Renal cortex interstitium (tissue), 11 donors: Measurements from ENCODE around the gene GAS2L1. TPM values are rescaled to one million over a fixed set of nuclear protein-coding genes. Genes with fewer than 3 reads are reported as not detected.

ENCODE experiments used
- DNase-seq, 11 donors: peaks; one replicate each; pipeline ENCODE4 v3.0.0-alpha.2; 2013; ENCODE audit warnings: low read depth in 9 of 11, low spot score in 4 of 11; ENCODE audit errors: extremely low read depth in 1 of 11
- polyA plus RNA-seq, 3 donors: library from polyadenylated mRNA; unstranded; fragments of 120-200 nt; gene quantifications; one replicate each; pipeline ENCODE4 v1.2.1, GENCODE V29; 2013; ENCODE audit not compliant: insufficient read length in 3 of 3

GAS2L1 gene
- polyA plus RNA-seq, 3 donors, result 5.5 to 9.1 (median 7.3) TPM

DNA sequence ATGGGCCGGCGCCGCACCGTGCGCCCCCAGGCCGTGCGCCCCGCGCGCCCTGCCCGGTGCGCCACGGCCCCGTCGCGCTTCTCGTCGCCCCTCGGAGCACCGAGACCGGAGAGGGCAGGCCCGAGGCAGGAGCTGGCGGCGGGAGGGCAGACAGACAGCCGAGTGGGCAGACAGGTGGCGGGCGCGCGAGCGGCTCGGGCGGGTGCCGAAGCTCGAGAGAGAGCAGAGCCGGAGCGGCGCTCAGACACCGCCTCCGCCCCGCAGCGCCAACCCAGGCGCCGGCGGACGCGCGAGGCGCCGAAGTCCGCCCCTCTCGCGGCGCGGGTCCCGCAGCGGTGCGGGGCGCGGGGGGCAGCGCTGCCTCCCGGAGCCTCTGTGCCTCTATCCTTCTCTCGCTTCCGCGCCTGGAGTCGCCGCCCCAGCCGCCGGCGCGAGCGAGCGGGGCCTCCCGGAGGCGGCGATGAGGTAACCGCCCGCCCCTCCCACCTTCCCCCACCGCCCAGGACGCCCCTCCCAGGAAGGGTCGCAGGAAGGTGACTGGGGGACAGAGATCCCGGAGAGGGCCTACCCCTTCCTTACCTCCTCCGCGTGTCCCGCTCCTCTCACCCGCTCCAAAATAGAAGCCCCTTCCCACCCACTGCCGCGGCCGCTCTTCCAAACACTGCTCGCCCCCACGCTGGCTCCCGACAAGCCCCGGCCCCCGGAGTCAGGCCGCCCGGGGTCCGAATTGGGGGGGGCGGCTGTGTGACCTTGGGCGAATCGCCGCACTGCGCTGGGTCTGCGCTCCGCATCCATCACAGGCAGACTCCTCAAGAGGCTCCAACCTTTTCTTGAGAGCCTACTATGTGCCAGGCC, 9.1 kb downstream of the GAS2L1 start, which contains the start of gene RASL10A:
TSS of gene RASL10A (minus strand) at position 412 of the 855 bp plus-strand sequence. CDS start 451 bp downstream, outside the sequence.
- no peak for DNase-seq

DNA sequence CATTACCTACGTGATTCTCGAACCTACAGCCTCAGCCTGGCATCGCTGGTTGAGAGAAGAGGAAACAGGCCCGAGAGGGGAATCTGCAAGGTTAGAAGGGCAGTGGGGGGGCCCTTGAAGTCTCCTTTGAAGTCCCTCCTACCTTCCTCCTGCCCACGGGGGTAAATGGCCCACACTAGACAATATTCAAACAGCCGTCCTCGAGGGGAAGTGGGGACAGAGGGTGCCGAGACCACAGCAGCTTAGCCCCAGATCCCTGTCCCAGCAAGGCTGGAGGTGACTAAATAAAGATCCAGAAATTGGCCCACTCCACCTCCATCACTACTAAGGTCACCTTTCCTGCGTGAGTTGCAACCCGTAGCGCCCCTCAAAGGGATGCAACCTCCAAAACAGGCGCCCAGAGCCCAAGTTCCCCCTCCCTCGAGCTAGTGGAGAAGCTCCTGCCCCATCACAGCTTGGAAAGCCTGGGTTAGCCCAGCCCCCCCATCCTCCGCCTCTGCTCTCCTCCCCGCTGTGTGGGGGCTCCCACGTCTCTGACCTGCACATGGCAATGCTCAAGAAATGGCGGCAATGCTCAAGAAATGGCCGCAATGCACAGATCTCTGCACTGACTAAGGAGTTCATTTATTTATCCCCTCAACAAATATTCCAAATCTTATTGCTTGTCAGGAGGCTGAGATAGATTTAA, 9.8 kb downstream of the GAS2L1 start:
- DNase-seq, result no peak

DNA sequence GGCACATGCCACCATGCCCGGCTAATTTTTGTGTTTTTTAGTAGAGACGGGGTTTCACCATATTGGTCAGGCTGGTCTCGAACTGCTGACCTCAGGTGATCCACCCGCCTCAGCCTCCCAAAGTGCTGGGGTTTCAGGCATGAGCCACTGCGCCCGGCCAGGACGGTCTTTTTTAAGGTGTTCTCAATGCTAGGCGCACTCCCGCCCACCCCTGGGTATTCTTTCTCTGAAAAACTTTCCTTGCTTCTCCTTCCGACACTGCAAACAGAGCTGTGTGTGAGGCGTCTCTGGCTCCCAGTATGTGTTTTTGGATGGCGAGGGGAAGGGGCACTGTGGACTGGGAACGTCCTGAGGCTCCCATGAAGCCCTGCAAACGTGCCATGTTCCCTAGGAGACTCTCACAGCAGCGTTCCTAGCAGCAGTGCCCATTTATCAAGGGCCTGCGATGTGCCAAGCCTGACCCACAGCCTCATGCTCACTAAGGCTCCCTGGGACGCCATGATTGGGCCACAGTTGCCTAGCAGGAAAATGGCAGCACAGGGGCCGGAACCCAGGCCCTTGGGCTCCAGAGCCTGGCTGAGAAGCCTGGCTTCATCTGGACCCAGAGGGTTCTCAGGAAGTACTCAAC, 11.5 kb downstream of the GAS2L1 start:
- no peak for DNase-seq

DNA sequence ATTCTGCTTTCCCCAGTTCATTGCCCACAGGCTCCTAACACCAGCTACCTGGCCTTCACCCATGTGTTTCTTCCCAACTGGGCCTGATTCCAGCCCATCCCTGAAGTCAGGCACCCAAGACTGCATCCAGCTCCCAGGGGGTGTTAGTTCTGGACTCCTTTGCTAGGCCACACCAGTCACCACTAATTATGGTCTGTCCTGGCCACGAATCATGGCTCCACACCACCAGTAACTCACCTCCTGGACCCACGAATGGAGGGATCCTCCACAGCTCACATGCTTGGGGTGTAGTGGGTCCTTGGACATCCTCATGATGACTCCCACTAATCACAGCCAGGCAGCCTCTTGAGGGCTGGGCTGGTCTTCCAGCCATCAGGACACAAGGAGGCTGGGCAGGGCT, 12.6 kb downstream of the GAS2L1 start:
- DNase-seq, result no peak

DNA sequence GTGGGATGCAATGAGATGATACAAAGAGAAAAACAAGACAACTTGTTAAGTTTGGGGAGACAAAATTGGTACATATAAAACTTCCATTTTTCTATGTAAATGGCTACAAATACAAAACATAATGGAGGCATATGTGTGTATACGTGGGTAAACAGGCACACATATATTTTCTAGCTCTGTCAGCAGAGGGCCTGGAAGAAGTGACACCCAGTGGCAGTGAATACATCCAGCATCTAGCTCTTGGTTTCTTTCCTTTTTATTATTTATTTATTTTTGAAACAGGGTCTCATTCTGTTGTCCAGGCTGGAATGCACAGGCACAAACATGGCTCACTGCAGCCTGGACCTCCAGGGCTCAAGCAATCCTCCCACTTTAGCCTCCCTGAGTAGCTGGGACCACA, 14.1 kb downstream of the GAS2L1 start:
- no peak for DNase-seq

DNA sequence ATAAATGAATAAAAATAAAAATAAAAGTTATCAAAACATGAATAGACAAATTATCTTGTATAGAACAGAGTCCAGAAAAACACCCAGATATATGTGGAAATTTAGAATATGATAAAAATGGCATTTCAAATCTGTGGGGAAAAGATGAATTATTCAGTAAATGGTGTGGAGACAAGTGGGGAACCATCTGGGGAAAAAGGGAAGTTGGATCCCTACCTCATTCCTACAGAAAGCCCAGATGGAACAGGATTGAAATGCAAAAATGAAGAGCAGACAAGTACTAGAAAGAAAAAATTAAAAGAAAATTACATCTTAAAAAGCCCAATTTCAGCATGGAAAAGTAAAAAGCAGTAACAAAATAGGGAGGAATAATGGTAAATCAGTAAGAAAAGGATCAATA, 17.2 kb downstream of the GAS2L1 start:
- DNase-seq, result no peak

DNA sequence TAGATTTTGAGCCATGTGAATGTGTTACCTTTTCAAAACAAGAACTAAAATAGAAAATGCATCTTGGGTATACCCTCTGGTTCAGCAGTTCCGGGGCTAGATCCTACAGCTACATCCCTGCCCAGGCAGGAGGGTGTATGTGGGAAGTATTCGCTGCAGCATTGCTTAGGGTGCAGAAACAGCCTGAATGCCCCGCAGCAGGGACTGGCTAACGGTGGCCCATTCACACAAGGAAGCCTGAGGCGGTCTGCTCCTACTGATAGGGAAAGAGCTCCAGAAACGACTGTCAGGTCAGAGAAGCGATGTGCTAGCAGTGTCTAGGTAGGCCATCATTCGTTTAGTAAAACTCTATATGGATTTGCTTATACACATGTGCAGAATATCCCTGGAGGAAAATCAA, 18.9 kb downstream of the GAS2L1 start:
- no peak for DNase-seq

DNA sequence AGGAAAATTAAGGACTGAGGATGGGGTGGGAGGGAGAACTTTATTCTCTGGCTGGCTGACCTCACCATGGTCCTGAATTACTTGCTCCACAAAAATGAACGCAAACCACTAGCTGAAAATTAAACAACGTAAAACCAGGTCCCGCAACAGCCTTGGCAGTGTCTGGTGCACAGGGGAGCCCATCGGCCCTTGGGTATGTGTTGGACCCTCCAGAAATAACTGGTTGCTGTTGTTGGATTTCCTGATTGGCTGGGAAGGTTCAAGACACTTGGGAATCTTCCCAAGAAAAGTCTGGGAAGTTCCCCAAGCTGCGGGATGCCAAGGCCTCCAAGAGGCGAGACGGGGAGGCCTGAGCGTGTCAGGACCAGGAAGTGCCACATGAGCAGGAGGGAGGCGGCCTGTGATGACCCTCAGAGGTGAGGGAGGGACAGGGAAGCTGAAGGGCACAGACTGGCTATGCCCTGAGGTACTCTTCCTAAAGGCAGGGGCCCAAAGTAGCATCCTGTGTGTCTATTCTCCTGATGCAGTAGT, 19.4 kb downstream of the GAS2L1 start:
- no peak for DNase-seq

DNA sequence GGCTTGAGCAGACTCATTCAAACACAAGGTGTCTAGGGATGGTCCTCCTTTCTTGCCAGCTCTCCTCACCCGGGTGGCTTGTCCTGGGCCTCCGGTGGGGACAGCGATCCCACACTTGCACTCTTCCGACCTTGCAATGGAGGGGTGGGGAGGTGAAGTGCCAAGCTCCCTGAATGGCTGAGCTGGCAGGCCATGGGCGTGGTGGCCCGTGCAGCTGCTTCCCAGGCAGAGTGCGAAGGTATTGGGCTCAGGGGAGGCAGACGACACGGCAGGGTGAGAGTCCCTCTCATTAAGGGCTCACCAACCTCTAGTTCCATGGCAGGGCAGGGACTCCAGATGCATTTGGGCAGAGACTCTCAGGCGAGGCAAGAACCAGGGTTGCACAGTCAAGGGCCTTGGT, 20.0 kb downstream of the GAS2L1 start:
- DNase-seq, result no peak

DNA sequence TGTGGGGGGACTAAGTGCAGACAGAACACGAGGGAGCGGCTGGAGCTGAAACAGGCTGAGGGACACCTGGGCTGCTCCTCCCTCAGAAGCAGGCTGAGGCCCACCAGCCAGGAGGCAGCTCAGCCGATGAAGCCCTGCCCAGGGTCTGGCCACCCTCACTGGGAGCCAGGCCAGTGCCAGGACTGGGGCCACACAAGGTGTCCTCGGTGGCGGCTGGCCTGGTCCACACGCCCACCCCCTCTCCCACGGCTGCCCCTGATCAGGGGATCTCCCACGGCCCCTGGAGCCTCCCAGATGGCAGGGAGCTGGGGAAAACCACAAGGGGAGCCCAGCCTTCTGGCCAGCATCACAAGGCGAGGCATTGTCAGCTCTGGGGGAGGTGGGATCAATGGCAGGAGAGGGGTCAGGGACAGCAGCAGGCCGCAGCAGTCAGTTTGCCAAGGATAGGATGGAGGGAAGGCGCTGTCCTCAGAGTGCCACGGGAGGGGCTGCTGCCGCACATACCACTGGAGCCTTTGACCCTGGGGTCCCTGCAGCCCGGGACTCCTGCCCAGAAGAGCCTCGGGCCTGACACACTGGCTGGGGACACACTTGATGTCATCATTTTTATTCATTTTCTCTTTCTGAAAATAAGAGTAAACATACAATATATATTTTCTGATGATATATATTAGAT, 20.8 kb downstream of the GAS2L1 start:
- DNase-seq, result no peak

DNA sequence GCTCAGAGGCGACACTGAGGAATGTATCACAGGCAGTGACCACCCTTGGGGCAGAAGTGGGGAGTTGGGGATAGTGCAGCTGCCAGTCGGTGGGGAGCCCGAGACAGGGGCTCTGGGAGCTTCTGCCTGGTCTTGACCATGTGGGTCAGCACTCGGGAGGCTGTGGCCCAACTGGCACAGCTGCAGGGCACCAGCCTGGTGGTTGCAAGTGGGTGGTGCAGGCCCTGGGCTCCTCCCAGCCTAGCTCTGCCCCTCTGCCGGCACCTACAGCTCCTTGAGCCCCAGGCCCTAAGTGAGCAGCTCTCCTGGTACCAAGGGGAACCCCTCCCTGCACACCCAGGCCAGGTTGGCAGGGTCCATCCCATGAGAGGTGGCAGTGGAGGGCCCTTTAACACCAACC, 21.6 kb downstream of the GAS2L1 start:
- DNase-seq, result no peak

DNA sequence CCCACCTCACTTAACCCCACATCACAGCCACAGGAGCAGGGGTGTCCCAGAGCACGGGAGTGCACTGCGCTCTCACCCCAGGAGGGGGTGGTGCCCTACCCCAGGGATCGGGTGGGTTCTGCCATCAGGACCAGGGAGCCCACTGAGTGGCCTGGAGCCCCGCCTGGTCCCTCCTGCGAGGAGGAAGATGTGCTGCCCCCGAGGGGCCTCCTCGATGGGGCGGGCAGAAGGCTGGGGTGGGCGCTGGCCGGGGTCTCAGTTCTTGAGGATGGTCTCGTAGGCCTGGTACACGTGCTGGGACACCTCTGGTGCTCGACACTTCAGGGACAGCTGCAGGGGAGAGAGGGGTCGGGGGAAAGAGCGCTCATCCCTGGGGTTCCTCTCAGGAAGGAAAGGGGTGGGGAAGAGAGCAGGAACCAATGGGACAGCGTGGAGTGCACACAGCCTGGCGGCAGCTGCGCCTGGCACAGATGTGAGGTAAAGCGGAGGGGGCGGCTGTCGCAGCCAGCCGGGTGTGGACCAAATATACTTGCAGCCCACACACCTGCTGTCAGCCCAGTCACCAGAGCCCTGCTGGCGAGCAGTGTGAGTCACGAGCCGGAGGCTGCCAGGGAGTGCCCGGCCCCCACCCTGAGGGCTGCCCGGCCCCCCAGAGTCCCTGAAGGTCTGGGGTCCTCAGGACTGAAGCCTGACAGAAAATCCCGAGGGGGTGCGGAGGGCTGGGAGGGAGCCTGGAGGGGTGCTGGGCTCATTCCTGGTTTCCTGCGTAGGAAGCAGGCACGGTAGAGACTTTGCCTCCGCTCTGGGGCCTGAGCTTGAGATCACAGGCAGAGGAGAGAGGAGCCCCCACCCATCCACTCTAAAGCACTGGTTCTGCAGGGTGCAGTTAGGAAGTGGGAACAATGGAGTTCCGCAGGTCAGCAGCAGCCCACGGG, 22.4 kb downstream of the GAS2L1 start:
- no peak for DNase-seq

DNA sequence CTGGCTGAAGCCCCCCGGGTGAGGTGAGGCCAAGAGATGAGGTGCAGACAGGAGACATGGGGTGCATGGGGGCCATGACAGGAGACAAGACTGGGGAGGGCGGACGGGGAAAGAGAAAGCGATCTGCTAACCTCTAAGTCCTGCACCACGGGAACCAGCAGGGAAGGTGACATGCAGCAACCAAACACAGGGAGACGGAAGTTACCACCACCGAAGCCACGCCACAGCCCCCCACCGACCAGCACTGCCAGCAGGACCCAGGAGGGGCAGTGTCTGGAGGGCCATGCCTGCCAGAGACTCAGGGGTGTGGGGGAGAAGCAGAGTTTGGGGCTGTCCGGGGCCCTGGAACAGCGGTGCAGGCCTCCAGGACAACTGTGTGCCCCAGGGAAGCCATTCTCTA, 23.1 kb downstream of the GAS2L1 start:
- no peak for DNase-seq

DNA sequence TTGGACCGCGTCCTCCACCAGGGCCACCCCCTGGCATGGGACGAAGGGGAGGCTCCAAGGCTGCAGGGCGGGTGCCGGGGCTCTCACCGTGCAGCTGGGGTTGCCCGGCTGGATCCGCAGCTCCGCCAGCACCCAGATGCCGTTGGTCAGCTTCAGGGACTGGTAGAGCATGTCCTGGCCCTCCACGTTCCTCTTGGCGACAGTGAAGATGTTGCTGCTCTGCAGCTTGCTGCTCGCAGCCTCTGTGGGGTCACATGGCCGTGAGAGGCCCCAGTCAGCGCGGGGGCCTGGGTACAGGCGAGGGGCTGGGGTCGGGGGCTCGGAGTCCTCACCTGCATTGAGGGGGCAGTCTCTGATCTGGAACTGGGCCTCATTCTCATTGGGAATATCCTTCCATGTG, 23.8 kb downstream of the GAS2L1 start:
- no peak for DNase-seq

DNA sequence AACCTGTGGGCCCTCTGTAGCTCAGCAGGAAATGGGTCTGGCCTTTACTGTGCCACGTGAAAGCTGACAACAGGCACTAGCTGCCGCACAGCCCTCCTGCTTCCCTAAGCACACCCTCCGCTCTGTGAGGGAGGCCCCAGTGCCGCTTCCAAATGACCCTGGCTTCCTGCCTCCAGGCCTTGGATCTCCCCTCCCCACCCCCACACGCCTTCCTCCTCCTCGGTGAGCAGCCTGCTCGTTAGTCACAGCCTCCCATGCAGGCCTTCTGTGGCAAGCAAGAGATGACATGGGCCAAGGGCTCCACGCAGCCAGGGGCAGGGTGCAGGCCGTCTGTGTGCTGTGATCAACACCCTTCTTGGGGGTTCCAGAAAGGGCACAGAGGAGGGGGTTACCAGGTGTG, 24.3 kb downstream of the GAS2L1 start:
- DNase-seq, result no peak

DNA sequence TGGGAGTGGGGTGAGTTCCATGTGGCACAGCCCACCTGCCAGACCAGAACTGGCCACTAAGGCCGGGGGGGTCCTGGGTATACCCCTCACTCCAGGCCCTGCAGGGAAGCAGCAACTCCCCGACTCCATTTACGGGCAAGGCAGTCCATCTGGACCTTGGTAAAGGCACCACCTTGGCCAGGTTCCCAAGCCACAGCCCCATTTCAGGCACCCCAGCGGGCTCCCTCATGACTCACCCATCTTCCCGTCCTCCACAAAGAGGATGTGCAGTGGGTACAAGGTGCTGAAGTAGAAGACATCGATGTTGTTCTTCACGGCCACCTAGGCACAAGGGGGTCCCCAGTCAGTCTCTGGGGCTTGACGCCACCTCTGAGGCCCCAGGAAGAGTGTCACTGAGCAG, 24.8 kb downstream of the GAS2L1 start:
- DNase-seq, result no peak

DNA sequence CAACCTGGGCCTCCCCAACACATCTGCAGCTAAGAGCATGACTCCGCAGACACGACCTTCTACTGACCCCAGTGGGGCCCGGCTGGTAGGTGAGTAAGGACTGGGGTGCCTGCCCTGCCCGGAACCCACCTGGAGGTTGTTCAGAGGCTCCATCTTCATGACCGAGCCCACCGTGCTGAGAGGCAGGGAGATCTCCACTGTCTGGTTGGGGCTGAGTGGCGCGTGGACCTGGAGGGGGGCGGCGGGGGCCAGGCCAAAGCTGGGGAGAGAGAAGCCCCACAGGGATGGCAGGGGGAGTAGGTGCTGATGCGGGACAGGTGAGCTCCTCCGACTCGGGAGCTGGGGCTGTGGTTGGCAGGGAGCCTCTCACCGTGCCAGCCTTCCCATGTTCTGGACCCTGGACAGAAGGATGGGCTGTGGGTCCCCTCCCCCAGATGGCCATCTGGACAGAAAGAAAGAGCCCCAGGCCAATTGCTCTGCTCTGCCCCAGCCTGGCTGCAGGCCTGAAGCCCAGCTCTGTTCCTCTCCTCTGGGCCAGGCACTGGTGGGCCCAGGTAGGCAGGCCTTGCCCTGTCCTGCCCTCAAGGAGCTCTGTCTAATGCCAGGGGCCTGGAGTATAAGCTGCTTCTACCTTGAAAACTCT, 25.3 kb downstream of the GAS2L1 start:
- no peak for DNase-seq
